SK-N-MC (cell line): ENCODE data around the gene TLR10.
"Not testable (repeated sequence)": the region's sequence is repeated elsewhere in the genome, so short reads cannot be mapped to it uniquely, and the experiment has no call there.

Experiments used
- DNase-seq: peaks from one replicate; pipeline ENCODE4 v3.0.0-alpha.2; 2011; ENCODE audit warnings: low read depth, low spot score
- H3K27ac ChIP-seq: fragments of 200-600 bp; sonication (generic); 2 replicates; pipeline ENCODE4 v1.5.1; 2016; ENCODE audit warnings: mixed run types
- H3K36me3 ChIP-seq: fragments of 200-600 bp; sonication (generic); 2 replicates; pipeline ENCODE4 v1.6.1; 2017; ENCODE audit warnings: antibody characterized with exemption, low read length, mixed read lengths; ENCODE audit not compliant: insufficient read depth
- H3K4me3 ChIP-seq: fragments of 200-600 bp; sonication (generic); 2 replicates; pipeline ENCODE4 v1.5.1; 2016
- H3K9ac ChIP-seq: fragments of 200-600 bp; sonication (generic); 2 replicates; pipeline ENCODE4 v1.8.0; 2017; ENCODE audit warnings: mixed run types, mixed read lengths; ENCODE audit not compliant: insufficient read length
- H3K9me3 ChIP-seq: fragments of 200-600 bp; sonication (generic); 2 replicates; pipeline ENCODE4 v1.6.1; 2017; ENCODE audit warnings: low read depth, mild to moderate bottlenecking, antibody characterized with exemption, low read length, moderate library complexity, mixed read lengths
- EZH2 ChIP-seq: fragments of 200-600 bp; sonication (generic); IDR thresholded peaks from one replicate; pipeline ENCODE4 v1.6.1; 2017; ENCODE audit warnings: antibody characterized with exemption
- FOXP2 ChIP-seq: optimal IDR thresholded peaks from 2 replicates; pipeline ENCODE3; 2011; ENCODE audit warnings: mild to moderate bottlenecking, moderate library complexity; ENCODE audit not compliant: insufficient read depth; ENCODE audit errors: extremely low read length, control extremely low read depth
- POLR2AphosphoS5 ChIP-seq: IDR thresholded peaks from 2 replicates; pipeline ENCODE4 v1.6.1; 2012; ENCODE audit warnings: mild to moderate bottlenecking, low read depth, low read length, borderline replicate concordance

TLR10 gene

DNA sequence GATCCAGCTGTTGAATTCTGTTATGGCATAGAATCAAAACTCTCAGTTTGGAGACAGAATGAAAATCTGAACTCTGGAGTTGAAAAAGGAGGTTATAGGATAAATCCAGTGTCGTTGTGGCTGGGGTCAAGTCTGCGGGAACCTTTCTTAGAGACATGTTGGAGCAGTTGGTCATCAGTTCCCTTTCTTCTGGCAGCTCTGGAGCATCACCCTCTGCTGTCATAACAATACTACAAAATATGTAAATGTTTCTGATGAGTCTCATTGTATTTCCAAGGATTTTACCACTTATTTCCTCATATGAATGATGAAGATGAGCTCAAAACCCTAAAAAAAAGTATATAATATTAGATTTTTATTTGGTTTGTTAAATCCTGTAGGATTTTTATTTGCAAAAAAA is 7.5 kb downstream of the TLR10 start:
- no peaks in the 10 kb centered on the region for H3K36me3 ChIP-seq

DNA sequence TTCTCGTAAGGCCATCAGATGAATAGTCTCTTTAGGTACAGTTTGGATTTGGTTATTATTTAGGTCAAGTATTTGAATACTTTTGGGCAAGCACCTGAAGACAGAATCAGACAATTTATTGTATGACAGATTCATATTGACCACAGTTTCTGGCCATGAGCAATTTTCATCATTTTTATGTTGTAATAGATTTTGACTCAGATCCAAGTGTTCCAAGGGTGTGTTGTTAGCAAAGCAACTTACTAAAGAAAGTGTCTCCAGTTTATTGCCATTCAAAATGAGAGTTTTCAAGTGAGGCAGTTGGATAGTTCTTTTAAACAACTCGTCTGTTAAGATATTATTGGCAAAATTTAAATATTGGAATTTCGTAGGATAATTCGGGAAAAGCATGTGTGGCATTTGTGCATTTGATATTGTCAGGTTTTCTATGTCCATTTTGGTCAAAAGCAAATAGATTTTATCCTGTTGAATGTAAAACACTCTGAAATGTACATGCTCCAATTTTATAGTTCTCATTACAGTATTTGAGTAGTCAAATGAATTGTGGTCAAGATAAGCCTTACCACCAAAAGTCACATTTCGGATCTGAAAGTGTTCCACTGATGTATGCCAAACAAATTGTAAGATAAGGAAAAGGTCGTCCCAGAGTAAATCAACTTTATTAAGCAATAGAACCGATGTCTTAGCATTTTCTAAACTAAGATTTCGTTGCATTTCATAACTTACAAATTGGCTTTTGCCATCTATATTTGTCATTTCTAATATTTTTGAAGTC is 8.4 kb downstream of the TLR10 start:
- DNase-seq = no peak
- no peaks in the 10 kb centered on the region for H3K36me3 ChIP-seq
- H3K27ac ChIP-seq = no peak overlapping the region
- TF ChIP-seq EZH2 (no peak), POLR2AphosphoS5 (no peak), FOXP2 (no peak)
- H3K9me3 ChIP-seq = no peaks in the 10 kb centered on the region
- H3K4me3 ChIP-seq = no peak overlapping the region
- H3K9ac ChIP-seq = no peak overlapping the region

More for the DNA sequence above, 7.5 kb downstream of the TLR10 start:
- Histone ChIP-seq H3K9me3 (no peaks in the 10 kb centered on the region), H3K9ac (no peak overlapping the region), H3K4me3 (no peak overlapping the region), H3K27ac (no peak overlapping the region)
- DNase-seq = no peak
- no peak for TF ChIP-seq POLR2AphosphoS5
- TF ChIP-seq EZH2 = no peak
- TF ChIP-seq FOXP2 = no peak

DNA sequence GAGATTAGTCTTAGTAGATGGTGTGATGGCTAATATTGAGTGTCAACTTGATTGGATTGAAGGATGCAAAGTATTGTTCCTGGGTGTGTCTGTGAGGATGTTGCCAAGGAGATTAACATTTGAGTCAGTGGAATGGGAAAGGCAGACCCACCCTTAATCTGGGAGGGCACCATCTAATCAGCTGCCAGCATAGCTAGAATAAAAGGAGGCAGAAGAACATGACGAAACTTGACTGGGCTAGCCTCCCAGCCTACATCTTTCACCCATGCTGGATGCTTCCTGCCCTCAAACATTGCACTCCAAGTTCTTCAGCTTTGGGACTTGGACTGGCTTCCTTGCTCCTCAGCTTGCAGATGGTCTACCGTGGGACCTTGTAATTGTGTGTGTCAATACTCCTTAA is 12.5 kb downstream of the TLR10 start:
- H3K9ac ChIP-seq, H3K9me3 ChIP-seq, DNase-seq, H3K4me3 ChIP-seq, H3K27ac ChIP-seq, H3K36me3 ChIP-seq: not testable (repeated sequence)

DNA sequence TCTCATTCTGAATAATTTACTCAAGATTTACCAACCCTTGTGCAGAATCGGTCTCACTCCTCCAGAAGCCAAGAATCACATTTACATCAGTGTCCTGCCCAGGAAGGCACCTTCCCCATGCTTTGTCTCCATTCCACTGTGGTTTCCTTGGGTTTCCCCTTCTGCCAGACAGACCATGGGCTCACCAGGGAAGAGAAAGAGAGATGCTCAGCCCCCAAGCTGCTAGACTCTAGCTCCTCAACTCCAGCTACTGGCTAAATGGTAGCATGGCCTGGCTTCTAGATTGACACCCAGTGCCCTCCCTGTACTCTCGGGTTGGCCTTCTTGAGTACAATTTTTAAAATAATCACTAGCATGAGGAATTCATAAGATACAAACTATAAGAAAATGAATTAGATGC is 12.9 kb downstream of the TLR10 start:
- Histone ChIP-seq H3K27ac (no peak overlapping the region), H3K9me3 (no peaks in the 10 kb centered on the region), H3K9ac (no peak overlapping the region), H3K4me3 (no peak overlapping the region), H3K36me3 (no peaks in the 10 kb centered on the region)
- TF ChIP-seq EZH2 = no peak
- TF ChIP-seq FOXP2 = no peak
- no peak for TF ChIP-seq POLR2AphosphoS5
- no peak for DNase-seq

DNA sequence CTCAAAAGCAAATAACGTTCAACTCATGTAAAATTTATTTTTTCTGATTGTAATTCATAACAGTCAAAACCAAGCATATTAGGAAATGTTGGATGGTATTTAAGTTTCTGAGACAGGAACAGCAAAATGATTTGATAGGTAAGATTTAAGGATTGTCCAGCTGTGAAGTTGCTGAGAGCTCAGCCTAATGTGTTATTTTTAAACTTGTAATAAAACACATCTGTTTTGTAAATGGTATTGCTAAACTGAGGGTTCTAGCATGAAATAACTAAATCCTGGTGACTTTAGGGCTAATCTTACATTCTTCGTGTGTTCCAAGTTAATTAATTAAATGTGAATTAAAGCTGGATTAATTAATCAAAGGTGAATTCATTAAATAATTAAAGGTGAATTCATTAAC is 13.3 kb downstream of the TLR10 start:
- Histone ChIP-seq H3K9me3 (no peaks in the 10 kb centered on the region), H3K27ac (no peak overlapping the region), H3K4me3 (no peak overlapping the region), H3K36me3 (no peaks in the 10 kb centered on the region), H3K9ac (no peak overlapping the region)
- DNase-seq = no peak
- TF ChIP-seq POLR2AphosphoS5 (no peak), EZH2 (no peak), FOXP2 (no peak)

DNA sequence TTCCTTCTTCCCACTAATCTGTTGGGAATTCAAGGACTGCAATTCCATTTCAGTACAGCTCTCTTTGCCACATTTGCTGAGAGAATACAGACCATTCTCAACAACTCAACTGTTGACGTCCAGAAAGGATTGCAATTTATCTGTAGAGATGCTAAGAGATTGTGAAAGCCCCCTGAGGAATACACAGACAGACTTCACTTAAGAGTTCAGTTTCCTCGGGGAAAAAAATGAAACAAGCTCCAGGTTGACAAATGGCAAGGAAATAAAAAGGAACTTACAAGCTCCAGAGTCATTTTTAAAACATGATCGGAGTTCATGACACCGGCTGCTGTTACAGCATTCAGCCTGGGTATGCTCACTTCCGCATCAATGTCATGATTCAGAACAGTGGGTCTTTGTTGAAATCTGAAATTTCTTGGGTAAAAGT is 13.8 kb downstream of the TLR10 start:
- H3K9me3 ChIP-seq = no peaks in the 10 kb centered on the region
- H3K4me3 ChIP-seq = no peak overlapping the region
- no peak overlapping the region for H3K9ac ChIP-seq
- no peaks in the 10 kb centered on the region for H3K36me3 ChIP-seq
- no peak overlapping the region for H3K27ac ChIP-seq
- DNase-seq = no peak
- no peak for TF ChIP-seq EZH2
- no peak for TF ChIP-seq FOXP2
- no peak for TF ChIP-seq POLR2AphosphoS5

DNA sequence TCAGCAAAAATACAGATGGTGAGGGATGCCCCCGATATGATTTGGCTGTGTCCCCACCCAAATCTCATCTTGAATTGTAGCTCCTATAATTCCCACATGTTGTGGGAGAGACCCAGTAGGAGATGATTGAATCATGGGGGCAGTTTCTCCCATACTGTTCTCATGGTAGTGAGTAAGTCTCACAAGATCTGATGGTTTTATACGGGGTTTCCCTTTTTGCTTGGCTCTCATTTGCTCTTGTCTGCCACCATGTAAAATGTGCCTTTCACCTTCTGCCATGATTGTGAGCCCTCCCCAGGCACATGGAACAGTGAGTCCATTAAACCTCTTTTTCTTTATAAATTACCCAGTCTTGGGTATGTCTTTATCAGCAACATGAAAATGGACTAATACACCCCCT is 15.8 kb downstream of the TLR10 start:
- not testable (repeated sequence) for DNase-seq, H3K27ac ChIP-seq, H3K9me3 ChIP-seq, H3K4me3 ChIP-seq, H3K9ac ChIP-seq, H3K36me3 ChIP-seq

DNA sequence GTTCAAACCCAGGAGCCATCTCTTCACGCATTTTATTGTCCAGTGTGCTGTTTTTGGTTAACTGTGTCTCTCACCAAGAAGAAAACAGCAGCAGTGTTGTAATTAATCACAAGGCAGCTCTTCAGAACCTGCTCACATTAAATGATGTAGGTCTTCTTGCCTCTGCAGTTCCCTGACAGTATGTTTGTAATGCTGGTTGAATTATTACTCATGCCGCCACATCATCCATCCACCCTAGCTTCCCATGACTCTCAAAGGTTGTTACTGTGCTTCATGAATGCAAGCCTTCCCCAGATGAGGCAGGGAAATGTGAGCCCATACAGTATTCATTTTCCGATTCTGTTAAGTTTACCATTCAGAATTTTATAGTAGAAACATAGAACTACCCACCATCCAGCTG is 17.4 kb downstream of the TLR10 start:
- Histone ChIP-seq H3K9me3 (no peaks in the 10 kb centered on the region), H3K27ac (no peak overlapping the region), H3K9ac (no peak overlapping the region), H3K36me3 (no peaks in the 10 kb centered on the region), H3K4me3 (no peak overlapping the region)
- TF ChIP-seq EZH2 = no peak
- TF ChIP-seq FOXP2 = no peak
- no peak for TF ChIP-seq POLR2AphosphoS5
- DNase-seq = no peak

DNA sequence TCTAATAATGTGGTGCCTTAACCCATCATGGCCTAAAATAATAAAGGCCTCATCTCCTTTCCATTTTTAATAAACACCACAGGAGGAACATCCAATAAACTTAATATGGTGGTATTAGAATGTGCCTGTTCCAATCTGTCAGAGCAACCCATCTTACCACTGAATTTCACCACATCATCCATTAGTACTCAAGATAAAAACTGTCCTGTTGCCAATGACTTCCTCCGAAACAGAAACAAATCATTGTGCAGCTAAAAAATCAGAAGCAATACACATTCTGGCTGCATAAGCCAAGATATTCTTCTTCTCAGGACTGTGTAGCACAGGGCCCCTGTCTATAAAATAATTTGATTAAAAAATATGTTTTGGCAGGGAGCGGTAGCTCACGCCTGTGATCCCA is 18.5 kb downstream of the TLR10 start:
- no peaks in the 10 kb centered on the region for H3K36me3 ChIP-seq
- H3K9ac ChIP-seq = no peak overlapping the region
- no peak for DNase-seq
- no peak for TF ChIP-seq POLR2AphosphoS5
- no peak for TF ChIP-seq EZH2
- no peak for TF ChIP-seq FOXP2
- H3K9me3 ChIP-seq = no peaks in the 10 kb centered on the region
- no peak overlapping the region for H3K27ac ChIP-seq
- no peak overlapping the region for H3K4me3 ChIP-seq

DNA sequence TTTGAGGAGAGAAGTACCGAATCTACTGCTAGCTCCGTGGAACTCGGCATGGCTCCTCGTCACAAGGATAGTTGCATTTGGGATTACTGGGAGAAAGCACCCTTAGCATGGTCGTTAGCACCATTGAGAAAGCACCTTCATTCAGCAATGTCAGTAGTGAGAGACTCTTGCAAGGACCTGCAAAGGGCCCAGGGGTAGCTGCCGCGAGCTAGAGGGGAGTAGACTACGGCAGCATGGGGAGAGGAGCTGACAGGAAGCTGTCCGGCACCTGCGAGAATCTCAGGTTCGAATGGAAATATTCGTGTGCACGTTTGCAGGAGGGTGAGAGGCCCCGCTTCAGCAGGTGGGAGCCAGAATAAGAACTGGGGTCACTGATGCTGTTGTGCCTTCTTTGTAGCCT is 20.2 kb downstream of the TLR10 start:
- TF ChIP-seq FOXP2 (no peak), POLR2AphosphoS5 (no peak), EZH2 (no peak)
- H3K4me3 ChIP-seq = no peak overlapping the region
- H3K9ac ChIP-seq = no peak overlapping the region
- no peak for DNase-seq
- H3K9me3 ChIP-seq = no peaks in the 10 kb centered on the region
- H3K36me3 ChIP-seq = no peaks in the 10 kb centered on the region
- no peak overlapping the region for H3K27ac ChIP-seq
